KBM-7 (cell line): ENCODE data around the gene TNNT3.
"Not testable (repeated sequence)": the region's sequence is repeated elsewhere in the genome, so short reads cannot be mapped to it uniquely, and the experiment has no call there.

ENCODE experiments used
- DNase-seq: peaks from one replicate; pipeline ENCODE4 v3.0.0-alpha.2; 2015
- in situ Hi-C: fragments of 300-500 bp; cut with MboI; formaldehyde crosslinking; loops from 2 replicates; pipeline ENCODE4 v1.14.3; 2020; ENCODE audit warnings: low sequenced_read_pairs, low pct_unique_long_range_greater_than_20kb, mixed read lengths

Gene TNNT3

DNA sequence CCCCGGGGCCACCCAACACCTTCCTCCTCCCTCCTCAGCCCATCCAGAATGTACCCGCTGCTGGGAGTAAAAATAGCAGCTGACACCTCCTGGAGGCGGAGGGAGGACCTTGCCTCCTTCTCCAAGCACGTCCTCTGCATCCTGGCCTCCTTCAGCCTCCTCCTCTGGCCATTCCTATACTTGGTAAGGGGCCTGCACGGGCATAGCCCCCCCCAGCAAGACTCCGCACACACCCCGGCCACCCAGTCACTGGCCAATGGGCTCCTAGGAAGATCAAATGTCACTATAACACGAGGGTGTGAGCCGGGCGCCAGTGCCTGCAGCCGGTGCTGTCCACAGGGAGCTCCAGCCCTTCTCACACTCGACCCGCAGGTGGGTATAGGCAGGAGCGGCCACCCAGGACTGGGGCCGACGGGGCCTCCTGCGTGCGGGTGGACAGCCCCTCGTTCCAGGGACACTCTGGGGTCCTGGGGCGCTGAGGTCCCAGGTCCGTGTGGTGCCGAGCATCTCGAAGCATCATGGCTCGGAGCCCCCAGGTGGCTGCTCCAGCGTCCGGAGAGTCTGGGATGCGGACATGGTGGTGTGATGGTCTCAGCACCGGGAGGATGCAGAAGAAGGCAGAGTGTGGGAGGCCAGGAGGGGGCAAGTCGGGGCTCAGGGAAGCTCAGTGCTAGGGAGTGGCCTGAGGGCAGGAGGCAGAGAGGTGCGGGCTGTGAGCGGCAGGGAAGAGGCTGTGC lies at the start of gene TNNT3:
TSS of gene TNNT3 (plus strand) at position 313 of the 737 bp plus-strand sequence. CDS start 3,172 bp downstream, outside the sequence.
- DNase-seq = no peak
- in situ Hi-C loops = no loop called here

DNA sequence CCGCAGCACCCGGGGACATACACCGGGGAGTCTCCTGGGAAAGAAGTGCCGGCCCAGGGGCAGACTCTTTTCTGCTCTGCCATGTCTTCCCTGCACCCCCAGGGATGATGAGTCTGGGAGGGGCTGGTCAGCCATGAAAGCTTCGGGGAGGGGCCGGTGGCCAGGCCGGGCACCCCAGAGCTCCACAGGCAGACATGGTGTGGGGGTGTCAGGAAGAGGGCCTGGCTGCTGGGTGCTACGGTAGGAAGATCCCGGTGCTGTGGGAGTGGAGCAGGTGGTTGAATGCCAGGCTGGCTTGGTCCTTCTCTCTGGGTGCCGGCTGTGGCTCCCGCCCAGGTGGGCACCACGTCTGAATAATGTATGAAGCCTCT lies 49.2 kb upstream of the TNNT3 start:
- in situ Hi-C loops = no loop called here
- no peak for DNase-seq

DNA sequence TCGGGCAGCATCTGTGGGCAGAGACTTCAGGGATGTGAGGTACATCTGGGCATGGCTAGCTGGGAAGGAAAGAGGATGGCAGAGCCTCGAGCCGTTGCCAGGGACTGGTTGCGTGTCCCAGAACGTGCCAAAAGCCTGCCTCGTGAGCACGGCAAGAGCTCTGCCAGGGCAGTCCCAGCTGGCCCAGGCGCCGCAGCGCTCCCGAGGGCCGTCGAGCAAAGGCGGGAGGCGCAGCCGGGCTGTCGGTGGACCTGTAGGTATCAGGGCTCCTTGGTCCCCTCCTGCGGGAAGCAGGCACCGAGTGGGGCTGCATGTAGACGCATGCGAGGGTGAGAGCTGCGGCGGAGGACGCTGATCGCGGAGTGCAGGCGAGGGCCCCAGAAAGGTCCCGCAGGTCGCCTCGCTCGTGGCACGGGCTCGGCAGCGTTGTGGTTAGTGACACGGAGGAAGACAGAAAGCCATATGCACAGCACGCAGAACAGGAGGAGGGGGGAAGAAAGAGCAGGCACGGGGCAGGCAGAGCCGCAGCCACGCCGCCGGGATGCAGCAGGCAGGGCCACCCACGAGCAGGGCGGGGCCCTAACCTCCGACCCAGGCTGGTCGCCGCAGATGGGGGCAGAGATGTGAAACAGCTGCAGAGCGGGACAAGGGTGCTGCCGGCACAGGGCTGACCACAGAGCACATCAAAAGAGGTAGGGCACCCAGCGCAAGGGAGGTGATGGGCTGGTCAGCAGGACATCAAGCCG lies 48.6 kb upstream of the TNNT3 start:
- no peak for DNase-seq
- in situ Hi-C loops = no loop called here

GRCh38 chr11:1871531-1871930 lies 48.0 kb upstream of the TNNT3 start:
- DNase-seq = no peak
- in situ Hi-C loops = no loop called here

- in situ Hi-C loops = no loop called here
Observed at GRCh38 chr11:1872267-1872985, 47.1 kb upstream of the TNNT3 start.

DNA sequence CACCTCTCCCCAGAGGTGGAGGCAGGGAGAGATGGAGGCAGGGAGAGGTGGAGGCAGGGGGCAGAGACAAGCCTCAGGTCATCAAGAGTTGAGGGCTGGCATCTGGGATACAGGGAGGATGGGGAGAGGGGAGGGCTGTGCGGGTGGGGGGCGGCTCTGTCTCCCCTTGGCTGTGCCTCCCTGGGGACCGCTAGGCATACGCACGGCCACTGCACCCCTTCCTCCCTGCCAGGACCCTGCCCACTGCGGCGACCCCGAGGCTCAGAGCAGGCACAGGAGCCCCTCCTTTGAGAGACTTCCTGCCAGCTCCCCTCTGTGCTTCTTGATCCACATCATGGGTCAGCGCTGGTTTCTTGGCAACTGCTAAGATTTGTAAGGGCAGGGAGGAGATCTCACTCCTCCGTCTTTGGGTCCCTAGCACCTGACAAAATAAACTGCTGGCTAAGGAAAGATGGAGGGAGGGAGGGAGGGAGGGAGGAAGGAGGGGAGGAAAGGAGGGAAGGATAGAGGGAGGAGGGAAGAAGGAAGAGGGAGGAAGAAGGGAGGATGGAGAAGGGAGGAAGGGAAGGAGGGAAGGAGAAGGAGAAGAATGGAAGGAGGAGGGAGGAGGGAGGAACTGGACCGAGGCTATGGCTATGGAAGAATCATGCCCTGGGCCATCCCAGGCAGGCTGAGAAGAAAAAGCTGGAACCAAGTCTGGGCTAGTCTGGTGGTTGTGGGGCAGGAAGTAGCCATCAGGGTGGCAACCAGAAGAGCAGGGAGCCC lies 46.3 kb upstream of the TNNT3 start:
- in situ Hi-C loops = no loop called here
- DNase-seq = no peak

More at GRCh38 chr11:1872267-1872985, 47.1 kb upstream of the TNNT3 start:
- no peak for DNase-seq

- in situ Hi-C loops, DNase-seq: not testable (repeated sequence)
Observed at GRCh38 chr11:1873813-1874150, 45.7 kb upstream of the TNNT3 start.

DNA sequence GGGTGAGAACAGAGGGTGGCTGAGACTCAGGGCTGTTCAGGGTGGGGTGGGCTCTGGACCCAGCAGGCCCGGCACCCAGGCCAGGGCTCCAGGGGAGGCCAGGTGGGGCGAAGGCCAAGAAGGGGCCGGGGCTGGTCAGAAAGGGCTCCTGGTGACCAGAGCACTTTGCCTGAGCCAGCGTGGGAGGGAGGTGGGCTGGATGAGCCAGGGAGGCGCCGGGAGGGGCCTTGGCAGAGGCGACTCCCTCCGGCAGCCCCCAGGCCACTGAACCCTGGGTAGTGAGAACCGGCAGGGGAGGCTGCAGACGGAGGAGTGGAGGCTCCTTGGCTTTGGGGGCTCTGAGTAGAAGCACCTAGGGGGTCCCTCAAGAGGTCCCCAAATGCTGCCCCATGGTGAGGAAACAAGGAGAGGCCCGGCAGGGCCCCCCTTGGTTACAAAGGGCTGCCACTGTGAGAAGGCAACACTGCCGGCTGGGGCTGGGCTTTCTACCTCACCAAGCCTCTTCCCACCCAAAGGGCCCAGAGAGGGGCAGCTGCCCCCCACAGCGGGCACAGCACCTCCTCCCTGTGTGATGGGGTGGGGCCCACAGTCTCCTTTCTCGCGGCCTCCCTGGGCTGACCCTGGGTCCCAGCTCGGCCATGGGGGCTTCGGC lies 44.9 kb upstream of the TNNT3 start:
- in situ Hi-C loops, DNase-seq: not testable (repeated sequence)

DNA sequence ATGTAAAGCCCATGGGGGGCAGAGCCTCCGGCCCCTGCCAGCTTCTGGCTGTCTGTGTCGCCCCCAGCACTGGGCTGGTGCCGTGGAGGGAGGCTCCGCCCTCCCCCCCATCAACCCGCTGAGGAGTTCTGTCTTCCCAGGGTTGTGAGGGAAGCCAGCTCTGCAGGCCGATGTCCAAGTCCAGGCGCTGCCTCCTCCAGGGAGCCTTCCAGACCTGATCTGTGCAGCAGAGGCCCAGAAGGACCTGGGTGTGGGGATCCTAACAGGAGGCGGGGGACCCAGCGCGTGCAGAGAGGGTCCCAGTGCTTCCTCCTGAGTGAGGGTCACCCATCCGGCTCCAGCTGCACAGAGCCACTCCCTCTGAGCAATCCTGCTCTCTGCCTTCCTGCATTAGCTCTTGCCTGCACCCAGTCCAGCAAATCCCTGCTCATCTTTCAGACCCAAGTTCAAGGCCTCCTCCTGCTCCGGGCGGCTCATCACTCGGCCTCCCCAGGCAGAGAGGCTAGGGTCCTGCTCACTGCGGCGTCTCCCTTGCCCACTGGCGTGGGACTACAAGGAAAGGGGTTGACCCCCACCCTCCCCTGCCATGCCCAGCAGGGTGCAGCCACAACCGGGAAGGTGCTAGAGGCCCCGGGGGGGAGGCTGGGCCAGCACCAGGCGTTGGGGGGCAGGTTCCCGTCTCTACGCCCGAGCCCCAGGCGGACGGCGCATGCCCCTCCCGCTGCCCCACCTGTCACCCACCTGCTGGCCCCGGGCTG lies 44.2 kb upstream of the TNNT3 start:
- no peak for DNase-seq
- in situ Hi-C loops = no loop called here

DNA sequence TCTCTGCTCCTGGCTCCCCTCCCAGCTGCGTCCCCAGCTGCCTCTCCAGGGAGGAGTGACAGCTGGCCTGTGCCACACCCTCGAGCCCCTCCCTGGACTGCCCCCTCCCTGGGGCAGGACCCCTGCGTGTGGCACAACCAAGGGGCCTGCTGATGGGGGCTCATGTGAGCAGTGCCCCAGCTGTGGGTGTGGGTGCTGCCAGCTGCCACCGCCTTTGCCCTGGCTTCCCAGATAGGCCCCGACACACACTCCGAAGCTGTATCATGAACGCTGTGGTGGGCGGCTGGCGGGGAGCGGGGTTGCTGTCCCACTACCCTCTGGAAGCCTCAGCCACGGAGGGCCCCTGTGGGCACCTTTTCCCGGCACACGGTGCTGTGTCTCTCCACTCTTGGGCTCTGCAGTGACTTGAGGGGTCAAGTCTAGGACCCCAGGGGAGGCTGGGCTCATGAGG lies 43.6 kb upstream of the TNNT3 start:
- in situ Hi-C loops, DNase-seq: not testable (repeated sequence)

DNA sequence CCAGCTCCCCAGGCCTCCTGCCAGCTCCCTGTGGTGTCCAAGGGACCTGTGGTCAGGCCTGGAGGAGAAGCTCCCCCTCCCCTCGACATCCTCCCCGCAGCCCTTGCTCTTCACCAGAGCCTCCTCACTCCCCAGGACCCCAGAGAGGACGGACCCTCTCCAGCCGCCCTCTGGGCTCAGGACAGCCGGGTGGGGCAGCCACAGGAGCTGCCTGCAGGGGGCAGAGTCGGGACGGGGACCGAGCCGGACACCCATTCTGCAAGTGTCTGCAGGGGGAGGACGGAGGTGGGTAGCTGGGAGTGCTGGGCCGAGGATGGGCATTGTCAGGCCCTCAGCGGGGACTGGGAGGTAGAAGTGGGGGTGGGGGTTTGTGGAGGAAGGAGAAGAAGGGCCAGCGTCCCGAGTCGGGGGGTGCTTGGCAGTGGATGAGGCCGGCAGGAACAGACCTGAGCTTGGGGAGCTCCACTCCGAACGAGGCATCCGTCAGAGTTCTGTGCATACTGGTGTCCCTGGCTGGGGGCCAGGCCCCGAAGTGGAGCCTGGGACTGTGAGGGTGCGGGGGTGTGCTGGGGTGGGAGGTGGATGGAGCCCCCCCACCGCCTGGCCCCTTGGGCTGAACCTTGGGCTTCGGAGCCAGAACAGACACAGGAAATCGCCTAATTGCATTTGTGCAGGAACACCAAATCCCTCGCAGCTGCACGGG lies 43.0 kb upstream of the TNNT3 start:
- in situ Hi-C loops = no loop called here
- DNase-seq = peak; percentile 39

GRCh38 chr11:1877211-1878136 lies 42.0 kb upstream of the TNNT3 start:
- DNase-seq = no peak
- in situ Hi-C loops = no loop called here

- DNase-seq = no peak
- in situ Hi-C loops = no loop called here
Observed at GRCh38 chr11:1878137-1879031, 41.1 kb upstream of the TNNT3 start.

DNA sequence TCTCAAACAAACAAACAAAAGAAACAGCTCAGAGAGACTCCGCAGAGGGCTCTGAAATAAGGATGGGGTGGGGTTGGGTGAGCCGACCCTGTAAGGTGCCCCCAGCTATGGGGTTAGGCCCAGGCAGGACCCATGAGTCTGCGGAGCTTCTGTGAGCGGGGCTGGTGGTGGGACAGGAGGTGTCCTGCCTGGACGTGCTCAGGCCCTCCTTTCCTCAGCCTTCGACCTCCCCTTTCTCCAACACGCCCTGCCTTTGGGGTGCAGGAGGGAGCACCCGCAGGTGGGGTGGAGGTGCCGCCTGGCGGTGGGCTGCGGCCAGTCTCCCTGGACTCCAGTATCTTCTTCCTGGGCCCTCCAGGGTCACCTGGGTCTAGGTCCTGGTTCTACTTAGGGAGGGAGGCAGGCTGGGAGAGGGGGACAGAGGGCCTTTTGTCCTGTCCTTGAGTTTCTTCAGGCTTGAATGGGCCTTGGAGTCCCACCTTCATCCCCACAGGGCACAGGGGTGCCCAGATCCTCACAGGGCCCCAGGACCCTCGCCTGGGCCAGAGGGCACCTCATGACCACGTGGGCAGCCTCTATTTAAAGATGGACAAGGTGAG lies 40.1 kb upstream of the TNNT3 start:
- in situ Hi-C loops = no loop called here
- no peak for DNase-seq

DNA sequence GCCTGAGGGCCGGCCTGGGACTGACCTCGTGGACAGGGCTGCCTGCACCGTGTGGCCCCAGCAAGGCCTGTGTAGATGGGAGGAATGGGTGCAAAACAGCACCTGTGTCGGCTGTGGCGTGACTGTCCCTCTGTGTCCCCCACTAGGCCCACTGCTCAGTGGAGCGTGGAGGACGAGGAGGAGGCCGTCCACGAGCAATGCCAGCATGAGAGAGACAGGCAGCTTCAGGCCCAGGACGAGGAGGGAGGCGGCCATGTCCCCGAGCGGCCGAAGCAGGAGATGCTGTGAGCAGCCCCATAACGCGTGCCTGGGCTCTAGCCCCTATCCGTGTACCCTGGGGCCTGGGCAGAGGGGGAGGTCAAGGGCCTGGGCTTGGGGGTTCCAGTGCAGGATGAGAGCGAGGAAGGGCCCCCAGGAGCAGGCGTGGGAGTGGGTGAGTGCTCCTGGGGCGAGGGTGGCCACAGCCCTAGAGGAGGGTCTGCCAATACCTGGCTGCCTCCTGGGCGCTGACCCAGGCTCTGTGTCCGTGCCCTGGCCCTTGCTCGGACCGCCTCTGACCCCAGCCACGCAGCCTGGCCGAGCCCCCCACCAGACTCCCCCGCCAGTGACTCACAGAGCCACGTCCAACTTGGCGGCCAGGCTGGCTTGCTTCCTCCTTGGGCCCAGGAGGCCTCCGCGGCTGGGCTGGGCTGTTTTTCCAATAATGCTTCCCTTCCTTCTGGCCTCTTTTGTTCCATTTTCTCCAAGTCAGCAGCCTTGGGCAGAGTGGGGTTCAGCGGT lies 39.4 kb upstream of the TNNT3 start:
- no peak for DNase-seq
- in situ Hi-C loops = no loop called here
